CD14-positive monocyte (primary cell): ENCODE data around the gene F8. TPM values are rescaled to one million over a fixed set of nuclear protein-coding genes. Genes with fewer than 3 reads are reported as not detected.

ENCODE experiments used
- DNase-seq, 3 donors: peaks; one replicate each; pipeline ENCODE4 v3.0.0-alpha.2; 2011 to 2022
- H2AFZ ChIP-seq: 2 replicates; pipeline ENCODE4 v1.6.0; 2012; ENCODE audit warnings: mild to moderate bottlenecking, low read depth, low read length, inconsistent platforms; ENCODE audit not compliant: insufficient read depth, poor library complexity, severe bottlenecking
- H3K27ac ChIP-seq, 2 donors: 1 replicate in 1 of 2; 2 replicates in 1 of 2; pipeline ENCODE4 v1.5.1; 2012 to 2013; ENCODE audit warnings: low read length in 2 of 2, control low read depth in 1 of 2, inconsistent platforms in 1 of 2, low read depth in 1 of 2, mild to moderate bottlenecking in 1 of 2
- H3K27me3 ChIP-seq, 2 donors: one replicate each; pipeline versions ENCODE4 v1.6.0 to v1.6.1; 2011 to 2013; ENCODE audit warnings: low read length in 2 of 2; ENCODE audit not compliant: control insufficient read depth in 2 of 2, insufficient read depth in 2 of 2
- H3K36me3 ChIP-seq, 2 donors: replicated peaks in 1 of 2; 1 replicate in 1 of 2; 2 replicates in 1 of 2; pipeline versions ENCODE4 v1.5.1 to v1.6.1; 2012 to 2013; ENCODE audit warnings: low read length in 2 of 2, control low read depth in 1 of 2, inconsistent platforms in 1 of 2, mild to moderate bottlenecking in 1 of 2; ENCODE audit not compliant: insufficient read depth in 2 of 2, control insufficient read depth in 1 of 2
- H3K4me1 ChIP-seq, 2 donors: 1 replicate in 1 of 2; 2 replicates in 1 of 2; pipeline versions ENCODE4 v1.5.1 to v1.6.1; 2012 to 2013; ENCODE audit warnings: low read length in 2 of 2, control low read depth in 1 of 2, inconsistent platforms in 1 of 2, mild to moderate bottlenecking in 1 of 2, moderate library complexity in 1 of 2; ENCODE audit not compliant: insufficient read depth in 2 of 2, control insufficient read depth in 1 of 2
- H3K4me2 ChIP-seq: replicated peaks from 2 replicates; pipeline ENCODE3; 2012; ENCODE audit warnings: low read length, moderate library complexity, mild to moderate bottlenecking; ENCODE audit not compliant: poor library complexity, severe bottlenecking; ENCODE audit errors: extremely low read depth
- H3K4me3 ChIP-seq, 3 experiments: fragments of 200-600 bp in 1 of 3; sonication (generic) in 1 of 3; replicated peaks in 1 of 3; 1 replicate in 2 of 3; 2 replicates in 1 of 3; pipeline ENCODE4 v1.5.1; 2011 to 2013; ENCODE audit warnings: low read length in 3 of 3, mild to moderate bottlenecking in 3 of 3, control low read depth in 2 of 3, low read depth in 2 of 3, inconsistent platforms in 1 of 3, moderate library complexity in 1 of 3
- H3K79me2 ChIP-seq: 2 replicates; pipeline ENCODE4 v1.6.0; 2012; ENCODE audit warnings: mild to moderate bottlenecking, control low read depth, inconsistent platforms, low read length, moderate library complexity; ENCODE audit not compliant: insufficient read depth
- H3K9ac ChIP-seq: 2 replicates; pipeline ENCODE4 v1.6.0; 2017; ENCODE audit warnings: low read length, mild to moderate bottlenecking; ENCODE audit not compliant: insufficient read depth, poor library complexity, severe bottlenecking
- H3K9me3 ChIP-seq, 2 donors: replicated peaks in 1 of 2; 1 replicate in 1 of 2; 2 replicates in 1 of 2; pipeline versions ENCODE4 v1.5.1 to v1.6.1; 2012 to 2013; ENCODE audit warnings: low read length in 2 of 2, control low read depth in 1 of 2; ENCODE audit not compliant: control insufficient read depth in 1 of 2, insufficient read depth in 1 of 2
- H4K20me1 ChIP-seq: 2 replicates; pipeline ENCODE4 v1.6.0; 2012; ENCODE audit warnings: mild to moderate bottlenecking, low read length, control low read depth, moderate library complexity; ENCODE audit not compliant: insufficient read depth
- H3K27ac Mint-ChIP-seq, 7 donors: one replicate each; pipeline ENCODE4 v1.8.0; 2020; ENCODE audit warnings: mild to moderate bottlenecking in 7 of 7, mixed read lengths in 7 of 7, moderate library complexity in 6 of 7, inconsistent platforms in 2 of 7
- H3K27me3 Mint-ChIP-seq, 3 donors: one replicate each; pipeline ENCODE4 v1.8.0; 2021 to 2022; ENCODE audit warnings: low read depth in 3 of 3, mild to moderate bottlenecking in 3 of 3, mixed read lengths in 3 of 3, moderate library complexity in 3 of 3, inconsistent platforms in 1 of 3
- H3K36me3 Mint-ChIP-seq, 2 donors: one replicate each; pipeline ENCODE4 v1.8.0; 2020; ENCODE audit warnings: mixed read lengths in 2 of 2, inconsistent platforms in 1 of 2, mild to moderate bottlenecking in 1 of 2
- H3K4me1 Mint-ChIP-seq: one replicate; pipeline ENCODE4 v1.8.0; 2020; ENCODE audit warnings: mild to moderate bottlenecking, mixed read lengths
- H3K4me3 Mint-ChIP-seq, 2 donors: one replicate each; pipeline ENCODE4 v1.8.0; 2020; ENCODE audit warnings: mild to moderate bottlenecking in 2 of 2, mixed read lengths in 2 of 2, moderate library complexity in 1 of 2
- H3K9me3 Mint-ChIP-seq, 7 donors: one replicate each; pipeline ENCODE4 v1.8.0; 2020 to 2022; ENCODE audit warnings: mixed read lengths in 7 of 7, mild to moderate bottlenecking in 6 of 7, moderate library complexity in 6 of 7, inconsistent platforms in 2 of 7
- WGBS: methylation state at CpG from one replicate; pipeline ENCODE4 v1.1.5; 2013; ENCODE audit warnings: missing lambda C conversion rate; ENCODE audit not compliant: insufficient coverage; 5-methylcytosine and 5-hydroxymethylcytosine counted together
- intact Hi-C, 2 donors: fragments of 100-400 bp; cut with micrococcal nuclease; formaldehyde crosslinking; loops; one replicate each; pipeline versions ENCODE4 v1.15.0 to v1.15.1; 2023
- polyA plus RNA-seq, 3 donors: library from polyadenylated mRNA; depleted of rRNA in 1 of 3; unstranded in 2 of 3; stranded (reverse) in 1 of 3; fragments of 300-500 nt in 2 of 3; fragments of >200 nt in 1 of 3; fragmentation: Illumina TruSeq in 2 of 3; gene quantifications; 1 replicate in 2 of 3; 2 replicates in 1 of 3; pipeline ENCODE4 v1.2.3, GENCODE V29; 2012 to 2021
- TF ChIP-seq, protein P1 (sequence below): fragments of 200-600 bp; IDR thresholded peaks from one replicate; pipeline ENCODE4 v1.8.0; 2022; ENCODE audit warnings: antibody characterized with exemption, mild to moderate bottlenecking

Gene F8
- polyA plus RNA-seq, 3 donors = 1.5 to 4.5 (median 4.3) TPM

DNA sequence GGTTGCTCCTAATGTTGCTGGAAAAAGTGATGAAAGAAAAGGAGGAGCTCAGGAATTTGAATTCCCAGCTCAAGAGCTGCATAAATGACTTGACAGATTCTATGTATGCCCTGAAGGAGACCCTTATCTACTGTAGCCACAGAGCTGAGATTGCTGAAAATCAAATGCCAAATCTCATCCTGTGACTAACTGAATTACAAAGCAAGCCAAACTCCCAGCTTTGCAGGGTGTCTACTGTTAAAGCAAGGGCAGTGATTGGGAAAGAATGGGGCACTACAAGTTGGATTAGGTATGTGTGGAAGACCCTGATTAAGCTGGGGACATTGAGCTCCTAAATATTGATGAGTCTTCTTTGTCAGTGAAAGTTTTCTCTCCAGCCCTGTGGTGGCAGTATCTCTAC is 167.3 kb downstream of the F8 start:
- Mint-ChIP-seq H3K9me3 (peaks cover 0 to 12% (median 0%) of the 10 kb centered on the region in 7 donors), H3K4me3 (no peak overlapping the region), H3K36me3 (peaks cover 0 to 6% of the 10 kb centered on the region in 2 donors), H3K27ac (no peak overlapping the region), H3K27me3 (peaks cover 0 to 2% (median 1%) of the 10 kb centered on the region in 3 donors), H3K4me1 (no peaks in the 10 kb centered on the region)
- Histone ChIP-seq H3K27me3 (no peaks in the 10 kb centered on the region), H3K4me2 (no peak overlapping the region), H3K9me3 (no peaks in the 10 kb centered on the region), H2AFZ (no peak overlapping the region), H3K27ac (no peak overlapping the region), H4K20me1 (no peaks in the 10 kb centered on the region), H3K4me3 (no peak overlapping the region), H3K4me1 (no peaks in the 10 kb centered on the region), H3K9ac (no peak overlapping the region), H3K36me3 (no peaks in the 10 kb centered on the region), H3K79me2 (no peaks in the 10 kb centered on the region)
- intact Hi-C loops = no loop called here
- TF ChIP-seq, protein P1, sequence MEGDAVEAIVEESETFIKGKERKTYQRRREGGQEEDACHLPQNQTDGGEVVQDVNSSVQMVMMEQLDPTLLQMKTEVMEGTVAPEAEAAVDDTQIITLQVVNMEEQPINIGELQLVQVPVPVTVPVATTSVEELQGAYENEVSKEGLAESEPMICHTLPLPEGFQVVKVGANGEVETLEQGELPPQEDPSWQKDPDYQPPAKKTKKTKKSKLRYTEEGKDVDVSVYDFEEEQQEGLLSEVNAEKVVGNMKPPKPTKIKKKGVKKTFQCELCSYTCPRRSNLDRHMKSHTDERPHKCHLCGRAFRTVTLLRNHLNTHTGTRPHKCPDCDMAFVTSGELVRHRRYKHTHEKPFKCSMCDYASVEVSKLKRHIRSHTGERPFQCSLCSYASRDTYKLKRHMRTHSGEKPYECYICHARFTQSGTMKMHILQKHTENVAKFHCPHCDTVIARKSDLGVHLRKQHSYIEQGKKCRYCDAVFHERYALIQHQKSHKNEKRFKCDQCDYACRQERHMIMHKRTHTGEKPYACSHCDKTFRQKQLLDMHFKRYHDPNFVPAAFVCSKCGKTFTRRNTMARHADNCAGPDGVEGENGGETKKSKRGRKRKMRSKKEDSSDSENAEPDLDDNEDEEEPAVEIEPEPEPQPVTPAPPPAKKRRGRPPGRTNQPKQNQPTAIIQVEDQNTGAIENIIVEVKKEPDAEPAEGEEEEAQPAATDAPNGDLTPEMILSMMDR = no peak
- DNase-seq = no peak

DNA sequence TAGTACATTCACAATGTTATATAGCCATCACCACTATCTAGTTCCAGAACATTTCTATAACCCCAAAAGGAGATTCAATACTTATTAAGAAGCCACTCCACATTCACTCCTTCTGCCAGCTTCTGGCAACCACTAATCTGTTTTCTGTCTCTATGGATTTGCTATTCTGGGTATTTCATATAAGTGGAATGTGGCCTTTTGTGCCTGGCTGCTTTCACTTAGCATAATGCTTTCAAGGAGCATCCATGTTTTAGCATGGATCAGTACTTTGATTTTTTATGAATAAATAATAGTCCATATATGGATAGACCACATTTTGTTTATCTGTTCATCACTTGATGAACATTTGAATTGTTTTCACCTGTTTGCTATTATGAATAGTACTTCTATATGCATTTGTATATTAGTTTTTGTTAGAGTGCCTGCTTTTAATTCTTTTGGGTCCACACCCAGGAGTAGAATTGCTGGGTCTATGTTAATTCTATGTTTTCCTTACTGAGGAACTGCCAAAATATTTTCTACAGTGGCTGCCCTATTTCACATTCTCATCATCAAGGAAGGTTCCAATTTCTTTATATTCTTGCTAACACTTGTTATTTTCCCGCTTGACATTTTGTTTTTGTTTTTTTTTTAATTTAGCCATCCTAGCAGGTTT is 171.4 kb downstream of the F8 start:
- no peak for DNase-seq

More for the DNA sequence above, 171.4 kb downstream of the F8 start:
- H3K27me3 ChIP-seq = no peaks in the 10 kb centered on the region
- H3K9me3 Mint-ChIP-seq = peaks cover 0 to 23% (median 11%) of the 10 kb centered on the region in 7 donors
- intact Hi-C loops = no loop called here
- H3K4me2 ChIP-seq = no peak overlapping the region
- H3K4me1 Mint-ChIP-seq = no peaks in the 10 kb centered on the region
- H3K27ac ChIP-seq = no peak overlapping the region
- TF ChIP-seq, protein P1 = no peak
- no CpG with 5 or more reads among the region's 1 CpG for WGBS
- H3K79me2 ChIP-seq = no peaks in the 10 kb centered on the region
- H4K20me1 ChIP-seq = no peaks in the 10 kb centered on the region
- no peak overlapping the region for H3K4me3 ChIP-seq
- no peak overlapping the region for H3K4me3 Mint-ChIP-seq
- no peaks in the 10 kb centered on the region for H3K4me1 ChIP-seq
- H3K9ac ChIP-seq = no peak overlapping the region
- H3K9me3 ChIP-seq = no peaks in the 10 kb centered on the region
- H2AFZ ChIP-seq = no peak overlapping the region
- H3K36me3 Mint-ChIP-seq = peaks cover 0 to 2% of the 10 kb centered on the region in 2 donors
- no peak overlapping the region for H3K27ac Mint-ChIP-seq
- H3K36me3 ChIP-seq = no peaks in the 10 kb centered on the region
- H3K27me3 Mint-ChIP-seq = peaks cover 0 to 2% (median under 1%) of the 10 kb centered on the region in 3 donors
